HPDE6-E6E7 (cell line): ENCODE data around the gene DDHD1.
A peak's percentile ranks its signal among the peaks of the same experiment; 100 is the strongest.

Experiments
- DNase-seq: peaks from one replicate; pipeline ENCODE4 v3.0.0; 2011; ENCODE audit warnings: missing footprints; ENCODE audit errors: extremely low spot score

DDHD1 gene

GRCh38 chr14:53034036-53034435, 119.1 kb downstream of the DDHD1 start:
- DNase-seq, result no peak

DNA sequence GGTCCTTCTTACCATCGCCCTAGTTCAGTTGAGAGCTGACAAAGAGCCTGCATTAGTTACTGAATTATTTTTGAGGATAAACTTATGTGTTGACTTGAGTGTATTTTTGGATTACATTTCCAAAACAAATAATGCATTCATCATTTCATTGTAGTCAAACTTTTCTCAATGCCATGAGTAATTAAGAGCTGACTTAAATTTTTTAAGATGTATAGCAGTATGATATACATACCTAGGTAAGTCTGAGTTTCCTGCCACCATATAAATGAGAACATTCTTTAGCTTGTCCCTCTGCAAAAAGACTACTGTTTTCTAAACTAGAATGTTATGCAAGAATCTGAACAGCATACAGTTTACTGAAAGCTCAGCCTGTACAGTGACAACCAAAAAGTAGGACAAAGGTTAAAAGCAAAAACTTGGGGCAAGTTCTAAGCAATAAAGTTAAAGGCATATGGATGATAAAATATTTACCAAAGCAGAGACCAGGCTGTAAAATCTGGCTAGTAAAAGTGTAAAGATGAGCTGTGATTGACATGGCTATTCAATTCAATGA, 120.2 kb downstream of the DDHD1 start:
- no peak for DNase-seq

GRCh38 chr14:53032161-53032803, 120.8 kb downstream of the DDHD1 start:
- no peak for DNase-seq

DNA sequence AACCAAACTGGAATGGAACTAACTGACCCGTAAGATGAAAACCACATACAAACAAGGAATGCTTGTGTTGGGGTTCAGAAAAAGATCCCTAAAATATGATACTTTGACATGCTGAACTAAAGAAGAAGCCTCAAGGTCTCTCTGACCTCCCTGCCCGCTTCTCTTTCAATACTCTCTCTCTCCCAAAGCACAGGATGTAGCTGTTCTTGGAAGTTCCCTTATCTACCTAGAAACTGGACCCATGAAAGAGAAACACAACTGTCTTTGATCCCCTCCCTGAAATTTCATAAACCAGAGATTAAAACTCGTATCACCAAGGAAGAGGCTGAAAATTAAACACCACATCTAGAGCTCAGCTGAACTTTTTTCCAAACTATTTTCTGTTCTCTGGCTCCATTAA, 125.6 kb downstream of the DDHD1 start:
- DNase-seq, result no peak

- DNase-seq, result no peak
These were observed 126.1 kb downstream of the DDHD1 start for GRCh38 chr14:53027041-53027440.

DNA sequence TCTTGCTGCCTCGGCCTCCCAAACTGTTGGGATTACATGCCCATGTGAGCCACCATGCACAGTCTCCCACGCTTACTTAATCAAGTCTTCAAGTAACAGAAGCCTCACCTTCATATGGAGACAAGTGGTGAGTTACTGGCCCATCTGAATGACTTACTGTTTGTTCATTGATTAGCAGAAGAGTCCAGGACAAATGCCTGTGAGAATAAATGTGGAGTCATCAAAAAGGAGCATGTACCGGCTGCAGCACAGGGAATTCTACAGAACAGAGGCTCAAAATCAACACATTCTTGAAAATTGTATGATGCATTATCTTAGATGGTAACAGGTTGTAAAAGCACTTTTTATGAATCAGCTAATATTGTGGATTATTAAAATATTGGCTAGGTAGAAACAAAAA, 129.8 kb downstream of the DDHD1 start:
- DNase-seq, result no peak

- no peak for DNase-seq
These were observed 130.5 kb downstream of the DDHD1 start for GRCh38 chr14:53022593-53022992.

DNA sequence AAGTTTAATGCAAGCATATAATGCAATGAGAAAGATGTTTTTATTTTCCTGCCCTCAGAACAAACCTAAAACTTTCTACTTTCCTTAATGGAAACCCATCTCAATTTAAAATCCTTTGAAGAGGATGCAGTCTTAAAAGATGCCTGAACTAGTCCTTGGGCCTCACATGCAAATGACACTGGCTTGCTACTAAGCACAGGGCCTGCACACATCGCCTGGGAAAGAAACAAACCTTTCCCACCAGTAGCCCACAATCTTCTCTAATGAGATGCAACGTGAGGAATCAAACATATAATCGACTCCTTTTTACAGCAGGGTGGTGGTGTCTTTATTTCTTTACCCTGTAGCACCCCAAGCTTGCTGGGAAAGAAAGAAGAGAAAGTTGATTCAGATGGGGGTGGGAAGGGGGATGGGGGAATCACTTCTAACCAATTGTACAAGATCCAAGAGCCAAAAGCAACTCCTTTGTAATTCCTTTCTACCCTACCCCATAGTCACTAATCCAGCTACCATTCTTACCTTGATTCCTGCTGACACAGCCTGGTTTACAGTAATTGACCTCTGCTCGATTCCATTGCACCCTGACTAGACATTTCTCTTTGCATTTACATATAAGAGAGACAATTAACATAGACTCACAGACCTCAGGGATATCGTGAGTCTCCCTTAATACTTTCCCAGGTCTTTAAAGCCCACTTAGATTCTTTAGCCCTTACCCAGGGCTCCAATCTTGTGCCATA, 132.8 kb downstream of the DDHD1 start:
- DNase-seq, result no peak

GRCh38 chr14:53019406-53019805, 133.7 kb downstream of the DDHD1 start:
- no peak for DNase-seq

GRCh38 chr14:53017837-53018236, 135.3 kb downstream of the DDHD1 start:
- DNase-seq, result no peak

GRCh38 chr14:53016919-53017318, 136.2 kb downstream of the DDHD1 start:
- peak; percentile 11 for DNase-seq

DNA sequence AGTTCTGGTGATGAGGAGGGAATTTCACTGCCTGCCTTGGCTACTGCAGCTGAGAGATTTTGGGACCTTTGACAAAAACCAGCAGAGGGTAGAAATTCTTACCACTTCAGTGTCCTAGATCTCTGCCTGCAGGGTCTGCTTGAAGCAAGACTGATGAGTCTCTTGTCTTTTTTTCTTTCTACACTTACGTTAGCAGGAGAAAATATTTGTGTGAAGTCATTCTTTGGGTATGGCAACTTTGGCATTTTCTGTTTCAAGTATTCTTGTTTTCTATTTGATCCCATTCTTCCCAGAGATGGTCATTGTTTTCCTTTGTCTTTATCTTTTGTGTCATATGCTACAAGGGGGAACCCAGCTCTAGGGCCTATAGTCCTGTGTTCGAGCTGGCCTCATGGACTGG, 136.6 kb downstream of the DDHD1 start:
- no peak for DNase-seq

GRCh38 chr14:53011053-53011462, 142.1 kb downstream of the DDHD1 start:
- peak; percentile 39 for DNase-seq

GRCh38 chr14:53010193-53011040, 142.7 kb downstream of the DDHD1 start:
- DNase-seq, result no peak

GRCh38 chr14:53006931-53007562, 146.1 kb downstream of the DDHD1 start:
- no peak for DNase-seq

DNA sequence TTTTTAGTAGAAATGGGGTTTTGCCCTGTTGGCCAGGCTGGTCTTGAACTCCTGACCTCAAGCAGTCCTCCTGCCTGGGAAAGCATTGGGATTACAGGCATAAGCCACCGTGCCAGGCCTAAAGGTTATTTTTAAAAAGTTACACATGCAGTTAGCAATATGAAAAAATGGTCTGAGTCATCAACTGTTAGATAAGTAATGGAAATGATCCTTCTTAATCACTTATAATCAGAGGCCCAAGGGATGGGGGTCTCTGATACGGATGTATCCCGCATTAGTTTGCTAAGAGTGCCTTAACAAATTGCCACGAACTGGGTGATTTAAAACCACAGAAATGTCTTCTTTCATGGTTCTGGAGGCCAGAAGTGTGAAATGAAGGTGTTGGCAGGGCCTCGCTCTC, 148.1 kb downstream of the DDHD1 start:
- DNase-seq, result no peak

DNA sequence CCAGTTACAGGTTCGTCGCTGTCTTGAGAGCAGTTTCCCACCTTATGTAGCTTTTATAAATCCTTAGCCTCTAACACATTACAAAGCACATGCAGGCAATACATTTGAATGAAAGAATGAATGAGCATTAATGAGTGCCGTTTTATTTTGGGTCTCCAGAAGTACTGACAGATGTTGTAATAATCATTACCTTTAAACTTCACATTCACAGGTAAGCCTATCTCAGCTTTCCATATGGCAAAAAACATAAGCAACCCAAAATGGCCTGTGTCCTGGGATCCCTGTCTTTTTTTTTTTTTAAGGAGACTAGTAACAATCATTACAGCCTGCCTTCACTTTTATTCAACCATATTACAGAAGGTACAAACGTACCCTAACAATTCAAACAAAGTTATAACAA, 149.3 kb downstream of the DDHD1 start:
- no peak for DNase-seq

- no peak for DNase-seq
These were observed 150.5 kb downstream of the DDHD1 start for GRCh38 chr14:53002576-53002975.

GRCh38 chr14:53001787-53002378, 151.2 kb downstream of the DDHD1 start:
- no peak for DNase-seq

GRCh38 chr14:52998376-52999015, 154.6 kb downstream of the DDHD1 start:
- no peak for DNase-seq

GRCh38 chr14:52996493-52996892, 156.6 kb downstream of the DDHD1 start:
- DNase-seq, result no peak
